8988T (cell line): ENCODE data around the gene FBXW11.
"Not testable (repeated sequence)": the region's sequence is repeated elsewhere in the genome, so short reads cannot be mapped to it uniquely, and the experiment has no call there.

Experiments used
- DNase-seq: peaks from one replicate; pipeline ENCODE4 v3.0.0; 2011

Gene FBXW11

GRCh38 chr5:171979606-171980005, 26.8 kb downstream of the FBXW11 start:
- DNase-seq = no peak

DNA sequence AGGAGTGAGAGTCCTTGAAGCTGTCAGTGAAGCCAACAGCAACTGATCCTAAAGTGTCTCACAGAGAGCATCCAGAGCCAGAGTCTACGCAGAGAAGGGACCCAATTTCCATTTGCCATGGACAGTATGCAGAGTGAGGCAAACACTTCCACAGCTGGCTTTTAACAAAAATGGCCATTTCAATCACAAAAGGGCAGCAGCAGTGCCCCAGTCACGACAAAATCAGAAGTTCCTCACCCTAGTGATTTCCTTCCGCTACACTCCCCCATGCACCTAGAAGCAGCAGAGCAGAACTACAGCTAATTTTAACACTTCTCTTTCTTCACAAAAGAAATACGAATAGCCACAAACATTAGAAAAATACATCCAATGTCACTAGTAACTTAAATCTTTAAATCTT, 27.9 kb downstream of the FBXW11 start:
- no peak for DNase-seq

DNA sequence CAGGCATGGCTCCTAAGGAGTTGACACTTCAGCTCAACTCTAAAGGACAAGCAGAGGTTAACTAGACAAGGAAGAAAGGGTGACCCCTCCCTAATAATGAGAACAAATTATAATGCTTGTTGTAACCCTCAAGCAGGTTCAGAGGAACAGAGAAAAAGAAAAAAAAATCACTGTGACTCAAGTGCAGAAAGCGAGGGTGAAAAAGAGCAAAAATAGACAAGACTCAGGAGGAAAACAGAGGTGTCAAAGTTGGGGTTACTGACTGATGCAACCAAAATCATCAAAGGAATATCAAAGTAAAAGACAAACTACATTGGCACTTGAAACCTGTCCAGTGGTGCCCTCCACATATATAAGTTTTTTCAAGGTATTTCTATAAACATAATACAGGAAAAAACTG, 28.4 kb downstream of the FBXW11 start:
- DNase-seq = no peak

- not testable (repeated sequence) for DNase-seq
These were observed 29.0 kb downstream of the FBXW11 start for GRCh38 chr5:171977244-171977950.

- DNase-seq = no peak
These were observed 30.4 kb downstream of the FBXW11 start for GRCh38 chr5:171975877-171976667.

- DNase-seq = no peak
These were observed 31.1 kb downstream of the FBXW11 start for GRCh38 chr5:171975262-171975876.

GRCh38 chr5:171970826-171971225, 35.6 kb downstream of the FBXW11 start:
- no peak for DNase-seq

GRCh38 chr5:171969288-171969880, 37.1 kb downstream of the FBXW11 start:
- DNase-seq = no peak

- DNase-seq = no peak
These were observed 37.9 kb downstream of the FBXW11 start for GRCh38 chr5:171968531-171968930.

- DNase-seq = no peak
These were observed 39.5 kb downstream of the FBXW11 start for GRCh38 chr5:171966964-171967363.

GRCh38 chr5:171966270-171966669, 40.2 kb downstream of the FBXW11 start:
- DNase-seq = no peak

- DNase-seq = no peak
These were observed 40.7 kb downstream of the FBXW11 start for GRCh38 chr5:171965745-171966144.

GRCh38 chr5:171963416-171963815, 43.0 kb downstream of the FBXW11 start:
- no peak for DNase-seq

- no peak for DNase-seq
These were observed 45.3 kb downstream of the FBXW11 start for GRCh38 chr5:171961117-171961516.

- DNase-seq = no peak
These were observed 48.7 kb downstream of the FBXW11 start for GRCh38 chr5:171957591-171958251.

- no peak for DNase-seq
These were observed 49.4 kb downstream of the FBXW11 start for GRCh38 chr5:171956887-171957495.

GRCh38 chr5:171956314-171956713, 50.1 kb downstream of the FBXW11 start:
- no peak for DNase-seq

- no peak for DNase-seq
These were observed 50.7 kb downstream of the FBXW11 start for GRCh38 chr5:171955761-171956160.

GRCh38 chr5:171954721-171955120, 51.7 kb downstream of the FBXW11 start:
- no peak for DNase-seq

DNA sequence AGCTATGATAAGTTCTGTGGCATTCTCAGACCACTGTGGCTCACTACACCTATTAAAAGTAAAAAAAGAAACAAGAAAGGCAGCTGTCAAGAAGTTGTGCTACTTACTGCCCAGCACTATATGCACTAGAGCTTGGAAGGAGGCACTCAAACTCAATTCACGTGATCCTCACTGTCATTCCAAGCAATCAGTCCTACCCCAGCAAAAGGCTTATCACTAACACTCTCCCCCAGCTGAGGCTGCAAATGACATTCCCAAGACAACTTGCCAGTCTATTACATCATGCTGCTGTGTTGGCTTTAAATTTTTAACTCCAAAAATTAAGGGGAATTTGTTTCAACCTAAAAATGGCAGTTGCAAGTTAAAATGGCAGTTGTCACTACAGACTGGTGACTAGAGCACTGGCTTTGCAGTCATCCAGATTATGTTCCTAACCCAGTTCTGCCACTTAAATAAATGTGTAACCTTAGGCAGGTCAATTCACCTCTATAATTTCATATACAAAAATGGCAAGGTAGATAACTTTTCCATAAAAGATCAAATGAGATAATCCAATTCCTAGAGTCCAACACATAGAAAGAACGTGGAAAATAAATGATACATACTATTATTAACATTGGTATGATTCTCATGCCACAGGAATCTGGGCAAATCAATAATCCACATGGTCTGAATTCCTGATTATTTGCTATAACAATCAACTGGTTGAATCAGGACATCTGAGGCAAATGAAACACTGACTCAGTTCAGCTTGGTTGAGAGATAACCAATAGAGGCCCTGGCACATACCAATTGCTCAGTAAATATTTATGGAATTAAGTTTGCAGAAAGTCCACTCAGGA, 52.4 kb downstream of the FBXW11 start:
- DNase-seq = no peak

DNA sequence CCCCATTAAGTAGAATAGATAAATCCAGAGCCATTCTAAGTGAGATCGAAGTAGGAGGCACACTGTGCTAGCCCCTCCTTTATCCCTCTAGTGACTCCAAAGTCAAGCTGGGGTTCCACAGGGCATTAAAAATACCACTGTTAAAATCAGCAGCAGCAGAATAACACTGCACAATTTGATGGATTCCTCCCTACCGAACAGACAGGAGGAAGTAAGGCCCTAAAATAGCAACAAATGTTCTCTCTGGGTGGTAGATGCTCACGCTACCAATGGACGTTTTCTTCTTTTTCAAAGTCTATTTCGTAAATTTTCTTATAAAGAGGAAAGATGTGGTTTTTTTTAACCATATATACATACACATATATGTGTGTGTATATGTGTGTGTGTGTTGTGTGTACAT, 54.4 kb downstream of the FBXW11 start:
- DNase-seq = no peak

GRCh38 chr5:171951218-171951617, 55.2 kb downstream of the FBXW11 start:
- no peak for DNase-seq
